ENCODE data around the gene RAP1GAP2. TPM values are rescaled to one million over a fixed set of nuclear protein-coding genes. Genes with fewer than 3 reads are reported as not detected.

RAP1GAP2 gene
- total and polyA plus RNA-seq, 11 donors: 13.5 to 44.1 (median 34.3) TPM

DNA sequence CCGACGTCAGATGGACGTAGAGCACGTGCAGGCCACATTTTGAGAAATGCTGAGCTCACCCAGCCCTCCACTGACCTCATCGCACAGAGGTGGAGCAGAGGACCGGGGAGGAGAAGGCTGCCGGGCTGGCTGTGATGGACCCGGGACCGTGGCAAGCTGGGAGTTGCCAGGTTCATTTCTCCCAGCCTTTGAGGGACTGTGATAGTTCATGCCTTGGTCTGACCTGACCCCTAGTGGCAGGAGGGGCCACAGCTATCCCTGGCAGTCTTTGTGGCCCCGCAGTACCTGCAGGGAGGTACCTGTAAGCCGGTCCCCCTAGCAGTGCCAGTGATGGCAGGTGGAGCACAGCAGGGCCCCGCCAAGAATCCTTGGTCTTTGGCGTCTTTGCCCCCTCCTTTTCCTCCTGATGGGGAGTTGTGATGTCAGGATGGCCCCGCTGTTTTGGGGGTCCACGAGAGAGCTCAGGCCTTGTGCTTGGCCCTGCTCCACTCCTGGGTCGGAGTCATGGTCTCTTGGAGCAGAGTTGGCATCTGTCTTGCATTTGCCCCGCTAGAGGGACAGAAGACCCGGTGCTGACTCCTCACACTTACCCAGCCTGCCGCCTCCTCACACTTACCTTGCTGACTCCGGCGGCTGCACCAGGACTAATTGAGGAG is 216.8 kb downstream of the RAP1GAP2 start:
- H3K9me3 ChIP-seq: no peaks in the 10 kb centered on the region
- 61 to 73% (median 64%) methylated on average over 16 to 21 of the region's 21 CpGs for WGBS, 4 donors
- H3K27ac ChIP-seq: no peak overlapping the region
- peak; percentile 61 to 72 (median 62) for DNase-seq
- H3K4me3 ChIP-seq: no peak overlapping the region
- TF ChIP-seq POLR2A (IDR thresholded peaks at IDR 0.05): no peak
- peak; percentile 66 to 87 (median 82) for TF ChIP-seq CTCF (IDR thresholded peaks at IDR 0.05)
- peak; percentile 76 to 90 (median 87) for ATAC-seq
- H3K36me3 ChIP-seq: peaks cover 0 to 23% (median 5%) of the 10 kb centered on the region in 9 donors
- intact Hi-C loops (cut with DNase I): loop anchor here (1.0 to 10.0 kb wide), 7 partner anchors 76 to 185 kb away; no protein-coding TSS in a partner anchor
- no peaks in the 10 kb centered on the region for H3K27me3 ChIP-seq
- peaks cover 0 to 4% (median 0%) of the 10 kb centered on the region in 12 donors for H3K4me1 ChIP-seq

- Histone ChIP-seq H3K27ac (no peak overlapping the region), H3K27me3 (no peaks in the 10 kb centered on the region), H3K4me1 (peaks cover 0 to 4% (median 0%) of the 10 kb centered on the region in 12 donors), H3K9me3 (no peaks in the 10 kb centered on the region), H3K36me3 (peaks cover 0 to 18% (median 5%) of the 10 kb centered on the region in 9 donors), H3K4me3 (no peak overlapping the region)
- DNase-seq: peak in 1 of 5 donors; percentile 10
- TF ChIP-seq POLR2A (IDR thresholded peaks at IDR 0.05) (no peak), CTCF (IDR thresholded peaks at IDR 0.05) (no peak)
- intact Hi-C loops (cut with DNase I): loop anchor here in 1 of 10 donors (10.0 kb wide), 1 partner anchor 81 kb away; no protein-coding TSS in a partner anchor
- ATAC-seq: no peak
- WGBS, 4 donors: 73 to 83% (median 82%) methylated on average over 7 of the region's 7 CpGs
Measured at GRCh38 chr17:3015890-3016289, 219.7 kb downstream of the RAP1GAP2 start.

DNA sequence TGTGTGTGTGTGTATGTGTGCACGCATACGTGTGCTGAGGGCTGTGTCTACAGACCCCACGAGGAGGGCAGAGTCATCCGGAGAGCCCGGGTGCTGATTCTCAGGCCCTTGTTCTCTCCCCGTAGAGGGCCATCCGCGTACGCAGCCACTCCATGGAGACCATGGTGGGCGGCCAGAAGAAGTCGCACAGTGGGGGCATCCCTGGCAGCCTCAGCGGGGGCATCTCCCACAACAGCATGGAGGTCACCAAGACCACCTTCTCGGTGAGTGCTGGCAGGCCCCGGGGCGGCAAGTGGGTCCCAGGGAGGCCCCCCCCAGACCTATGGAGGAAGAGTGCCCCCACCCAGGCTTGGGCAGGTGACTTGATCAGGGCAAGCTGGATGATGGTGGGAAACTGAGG is 221.7 kb downstream of the RAP1GAP2 start:
- Histone ChIP-seq H3K4me3 (no peak overlapping the region), H3K27me3 (no peaks in the 10 kb centered on the region), H3K4me1 (peaks cover 0 to under 1% (median 0%) of the 10 kb centered on the region in 12 donors), H3K27ac (no peak overlapping the region), H3K36me3 (peaks cover 0 to 27% (median 6%) of the 10 kb centered on the region in 9 donors), H3K9me3 (peaks cover 0 to 16% (median 3%) of the 10 kb centered on the region in 12 donors)
- ATAC-seq (no peak), DNase-seq (peak in 2 of 5 donors; percentile 6 to 43)
- 93 to 98% (median 96%) methylated on average over 8 to 15 of the region's 15 CpGs for WGBS, 4 donors
- intact Hi-C loops (cut with DNase I): loop anchor here in 1 of 10 donors (10.0 kb wide), 1 partner anchor 83 kb away; no protein-coding TSS in a partner anchor
- TF ChIP-seq POLR2A (IDR thresholded peaks at IDR 0.05): no peak
- no peak for TF ChIP-seq CTCF (IDR thresholded peaks at IDR 0.05)

- Histone ChIP-seq H3K9me3 (peaks cover 0 to 29% (median 7%) of the 10 kb centered on the region in 12 donors), H3K4me1 (no peaks in the 10 kb centered on the region), H3K36me3 (peaks cover 0 to 33% (median 6%) of the 10 kb centered on the region in 9 donors), H3K27me3 (no peaks in the 10 kb centered on the region), H3K4me3 (no peak overlapping the region), H3K27ac (no peak overlapping the region)
- TF ChIP-seq CTCF (IDR thresholded peaks at IDR 0.05) (no peak), POLR2A (IDR thresholded peaks at IDR 0.05) (no peak)
- DNase-seq: no peak
- WGBS, 4 donors: 75 to 89% (median 81%) methylated on average over 8 to 9 of the region's 9 CpGs
- no peak for ATAC-seq
- intact Hi-C loops (cut with DNase I): loop anchor here in 1 of 10 donors (10.0 kb wide), 1 partner anchor 85 kb away; no protein-coding TSS in a partner anchor
Measured at GRCh38 chr17:3019761-3020160, 223.5 kb downstream of the RAP1GAP2 start.

Measured in heart left ventricle (tissue), 16 donors.